ENCODE data around the gene NTRK1. TPM values are rescaled to one million over a fixed set of nuclear protein-coding genes. Genes with fewer than 3 reads are reported as not detected.

NTRK1 gene
- total and polyA plus RNA-seq, 2 of the 4 experiments (the other 2 are of a cell fraction), result not detected

DNA sequence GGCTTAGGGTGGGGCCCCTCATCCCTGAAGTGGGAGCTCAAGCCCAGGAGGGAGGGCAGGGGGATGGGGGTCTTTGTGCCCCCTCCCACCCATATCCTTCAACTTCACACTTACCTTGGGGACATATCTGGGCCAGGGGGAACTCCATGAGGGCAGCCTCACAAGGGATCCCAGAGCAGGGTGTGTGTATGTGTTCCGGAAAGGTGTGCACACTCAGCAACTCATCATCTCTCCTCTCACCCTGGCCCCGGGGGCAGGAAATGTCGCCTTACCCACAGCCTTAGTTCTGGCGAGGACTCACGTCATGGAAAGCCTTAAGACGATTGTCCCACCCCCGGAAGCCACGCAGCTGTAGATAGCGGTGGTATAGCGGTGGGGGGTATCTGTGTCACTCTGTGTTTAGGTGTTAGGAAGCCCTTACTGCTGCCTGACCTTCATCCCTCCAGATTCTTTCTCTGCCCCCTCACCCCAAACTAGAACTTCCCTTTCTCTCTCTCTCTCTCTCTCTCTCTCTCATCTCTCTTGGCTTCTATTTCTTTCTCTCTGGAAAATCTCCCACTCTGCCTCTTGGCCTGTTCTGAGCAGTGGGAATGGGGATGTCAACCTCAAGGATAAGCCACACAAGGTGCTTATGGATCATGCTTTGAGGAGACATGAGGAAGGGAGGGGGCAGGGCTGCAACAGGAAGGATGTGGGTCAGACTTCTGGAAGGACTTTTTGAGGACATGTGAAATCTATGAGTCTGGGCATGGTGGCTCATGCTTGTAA is 43.9 kb upstream of the NTRK1 start, which contains the start of gene SH2D2A (continued):
- no peak for TF ChIP-seq NFE2L2 (IDR thresholded peaks at IDR 0.05; ENCODE audit: low read depth, low read length)

DNA sequence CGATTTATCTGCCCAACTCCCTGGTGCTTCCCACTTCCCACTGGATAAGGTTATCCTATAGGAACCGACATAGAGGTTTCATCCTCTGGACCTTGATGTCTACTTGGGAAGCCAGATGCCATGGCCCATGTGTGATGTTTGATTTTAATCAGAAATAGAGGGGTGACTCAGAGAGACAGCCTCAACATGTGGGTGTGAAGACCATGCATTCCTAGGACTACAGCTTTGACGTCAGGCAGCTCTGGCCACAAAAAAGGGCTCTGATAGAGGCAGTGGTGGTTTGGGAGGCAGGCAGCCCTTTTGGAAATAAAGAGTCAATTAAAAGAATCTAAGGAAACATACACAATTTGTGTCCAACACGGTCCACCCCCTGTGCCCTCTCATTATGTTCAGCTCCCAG is 38.9 kb upstream of the NTRK1 start:
- DNase-seq, result peak; percentile 68
- Histone ChIP-seq H3K14ac (replicated peaks; ENCODE audit: low read depth, low read length) (no peak overlapping the region), H3K79me1 (ENCODE audit: low read depth in 1 of 2, low read length in 2 of 2) (no peaks in the 10 kb centered on the region), H3K56ac (ENCODE audit: extremely low read depth, insufficient read depth, low read length) (no peak overlapping the region), H3K9ac (ENCODE audit: low read depth, low read length) (no peak overlapping the region), H3K27ac (ENCODE audit: insufficient read depth, low read length) (no peak overlapping the region), H2AK5ac (ENCODE audit: low read depth, low read length) (no peak overlapping the region), H2AK9ac (replicated peaks; ENCODE audit: low read depth, low read length, poor library complexity) (no peak overlapping the region), H3K27me3 (ENCODE audit: control insufficient read depth, insufficient read depth, low read length) (peaks cover 37% of the 10 kb centered on the region), H4K20me1 (ENCODE audit: insufficient read depth, low read length) (no peaks in the 10 kb centered on the region), H3K4me1 (ENCODE audit: control insufficient read depth, insufficient read depth, low read length) (no peaks in the 10 kb centered on the region), H2BK20ac (ENCODE audit: low read depth, low read length) (no peak overlapping the region), H3K23ac (ENCODE audit: low read depth, low read length) (no peak overlapping the region), H3K18ac (ENCODE audit: low read depth, low read length) (no peak overlapping the region), H4K8ac (ENCODE audit: low read depth in 2 of 2, low read length in 2 of 2) (no peak overlapping the region), H3K9me3 (ENCODE audit: control insufficient read depth, insufficient read depth, low read length) (0 out of 2 replicates have a peak, but pooled peaks cover 2% of the 10 kb centered on the region), H3K4me2 (ENCODE audit: low read depth, low read length) (no peak overlapping the region), H3K9me1 (ENCODE audit: insufficient read depth, low read length) (no peaks in the 10 kb centered on the region), H3K36me3 (ENCODE audit: control insufficient read depth, insufficient read depth, low read length) (no peaks in the 10 kb centered on the region), H2BK5ac (ENCODE audit: low read depth, low read length, poor library complexity, severe bottlenecking) (no peak overlapping the region), H4K5ac (ENCODE audit: low read depth, low read length) (no peak overlapping the region), H2BK120ac (ENCODE audit: low read depth, low read length) (no peak overlapping the region), H4K91ac (ENCODE audit: insufficient read depth, low read depth, low read length) (no peak overlapping the region), H3K4me3 (ENCODE audit: insufficient read depth, low read depth, low read length) (no peak overlapping the region), H2AFZ (replicated peaks; ENCODE audit: low read length, poor library complexity) (no peak overlapping the region), H3K4ac (ENCODE audit: low read depth, low read length) (no peak overlapping the region), H2BK15ac (ENCODE audit: low read depth, low read length) (no peak overlapping the region)
- BruUV-seq (replicated peaks), result no TSS peak
- CTCF ChIA-PET, result interaction anchor here (1.1 to 1.2 kb wide), 2 partner anchors 9 to 17 kb away, joined by 3 to 6 read pairs; no protein-coding TSS in a partner anchor
- intact Hi-C loops (cut with micrococcal nuclease) (no loop called here), dilution Hi-C loops (cut with HindIII; ENCODE audit: low sequenced_read_pairs, unreplicated experiment) (no loop called here), in situ Hi-C loops (cut with MboI; ENCODE audit: low sequenced_read_pairs) (no loop called here)
- POLR2A ChIA-PET (ENCODE audit: unreplicated experiment), result no interaction called here
- whole genome bisulfite sequencing, 2 experiments (ENCODE audit: extremely low coverage in 2 of 2, insufficient read length in 1 of 2), result no CpG with 5 or more reads among the region's 4 CpGs
- peak; percentile 53; the same call in 1 of the 2 replicates for ATAC-seq (ENCODE audit: low read depth)
- TF ChIP-seq FOS (IDR thresholded peaks at IDR 0.05; ENCODE audit: low read depth, low read length), result 0 out of 2 replicates have a peak, but pooled peaks have one; percentile 27
- TF ChIP-seq RAD21 (IDR thresholded peaks at IDR 0.05; ENCODE audit: low read length), result no peak
